AG04450 (cell line): Measurements from ENCODE around the gene PGM2. TPM values are rescaled to one million over a fixed set of nuclear protein-coding genes. Genes with fewer than 3 reads are reported as not detected.

Experiments
- CTCF ChIA-PET: fragments of 300-600, 350-600 bp; formaldehyde crosslinking; extraction: SDS; loops from one replicate; lab custom pipeline; 2022; ENCODE audit warnings: antibody characterized with exemption, inconsistent platforms; lab: Charles Lee
- POLR2A ChIA-PET: fragments of 350-600 bp; formaldehyde crosslinking; extraction: SDS; loops from one replicate; lab custom pipeline; 2021; ENCODE audit warnings: antibody characterized with exemption, inconsistent platforms; lab: Yijun Ruan, JAX
- DNase-seq: peaks from one replicate; pipeline ENCODE4 v3.0.0-alpha.2; 2011; ENCODE audit warnings: low read depth, low spot score
- H3K27ac ChIP-seq: one replicate; pipeline ENCODE4 v1.5.1; 2012; ENCODE audit warnings: low read depth, low read length, control low read depth
- H3K27me3 ChIP-seq: one replicate; pipeline ENCODE4 v1.6.0; 2012; ENCODE audit warnings: low read length; ENCODE audit not compliant: control insufficient read depth, insufficient read depth
- H3K4me3 ChIP-seq: 2 replicates; pipeline ENCODE4 v1.5.1; 2011; ENCODE audit warnings: mild to moderate bottlenecking, low read depth, low read length, control low read depth
- H3K9me3 ChIP-seq: 2 replicates; pipeline ENCODE4 v1.5.1; 2012; ENCODE audit warnings: low read length; ENCODE audit not compliant: control insufficient read depth, insufficient read depth
- CTCF ChIP-seq: IDR thresholded peaks from 2 replicates; pipeline ENCODE4 v1.5.1; 2011; ENCODE audit warnings: low read depth, low read length, control low read depth, inconsistent platforms
- polyA plus RNA-seq: library from polyadenylated mRNA; depleted of rRNA; stranded (reverse); fragments of >200 nt; gene quantifications from 2 replicates; pipeline ENCODE4 v1.2.3, GENCODE V29; 2011; rRNA removed

The PGM2 gene
- polyA plus RNA-seq, 1 experiment: 24.1 TPM

GRCh38 chr4:37908488-37909331 lies 82.2 kb downstream of the PGM2 start:
- TF ChIP-seq CTCF: no peak
- no peak for DNase-seq
- CTCF ChIA-PET: no interaction called here
- Histone ChIP-seq H3K9me3 (no peaks in the 10 kb centered on the region), H3K4me3 (no peak overlapping the region), H3K27me3 (no peaks in the 10 kb centered on the region), H3K27ac (no peak overlapping the region)
- POLR2A ChIA-PET: no interaction called here

GRCh38 chr4:37909332-37910090 lies 83.0 kb downstream of the PGM2 start:
- POLR2A ChIA-PET: no interaction called here
- DNase-seq: no peak
- CTCF ChIA-PET: interaction anchor here (0.6 to 1.4 kb wide), 2 partner anchors 18 to 307 kb away, joined by 3 read pairs; no protein-coding TSS in a partner anchor

GRCh38 chr4:37910091-37910486 lies 83.6 kb downstream of the PGM2 start:
- Histone ChIP-seq H3K27me3 (no peaks in the 10 kb centered on the region), H3K27ac (no peak overlapping the region), H3K9me3 (no peaks in the 10 kb centered on the region), H3K4me3 (no peak overlapping the region)
- CTCF ChIA-PET: interaction anchor here (1.4 kb wide), 1 partner anchor 307 kb away, joined by 3 read pairs; no protein-coding TSS in a partner anchor
- no peak for TF ChIP-seq CTCF
- no peak for DNase-seq
- POLR2A ChIA-PET: no interaction called here

More at GRCh38 chr4:37909332-37910090, 83.0 kb downstream of the PGM2 start:
- TF ChIP-seq CTCF: no peak
- Histone ChIP-seq H3K4me3 (no peak overlapping the region), H3K27me3 (no peaks in the 10 kb centered on the region), H3K9me3 (no peaks in the 10 kb centered on the region), H3K27ac (no peak overlapping the region)

Other genes with a start within 250 kb of the PGM2 start
- 8.3 and 9.2 TPM in 2 replicates for gene RELL1, start 140.3 kb upstream of the PGM2 start, polyA plus RNA-seq
- 37.0 and 50.7 TPM in 2 replicates for gene TBC1D1, start 64.4 kb downstream of the PGM2 start, polyA plus RNA-seq
- not detected in 2 replicates for gene PTTG2, start 133.7 kb downstream of the PGM2 start, polyA plus RNA-seq